Stimulated activated CD4-positive, alpha-beta T cell treated with anti-CD3 and anti-CD28 coated beads, TNF-alpha, amount 100 ng/mL, for 1 hour (primary cell): Measurements from ENCODE around the gene USPL1.
A peak's percentile ranks its signal among the peaks of the same experiment; 100 is the strongest.
"Not testable (repeated sequence)": the region's sequence is repeated elsewhere in the genome, so short reads cannot be mapped to it uniquely, and the experiment has no call there.

Source experiments
- DNase-seq, 3 donors: peaks; one replicate each; pipeline ENCODE4 v3.0.0-alpha.2; 2020; ENCODE audit warnings: low read depth in 3 of 3, low spot score in 1 of 3

Gene USPL1

GRCh38 chr13:30615866-30616541 lies 1.7 kb upstream of the USPL1 start:
- no peak for DNase-seq

GRCh38 chr13:30616927-30617314 lies 799 bp upstream of the USPL1 start:
- peak in 1 of 3 donors; percentile 5 for DNase-seq

GRCh38 chr13:30618186-30618929 lies 638 bp downstream of the USPL1 start:
- no peak for DNase-seq

GRCh38 chr13:30618930-30619279 lies 1.2 kb downstream of the USPL1 start:
- DNase-seq = no peak

GRCh38 chr13:30619731-30620130 lies 2.0 kb downstream of the USPL1 start:
- DNase-seq = no peak

GRCh38 chr13:30620941-30621340 lies 3.2 kb downstream of the USPL1 start:
- no peak for DNase-seq

- no peak for DNase-seq
Measured at GRCh38 chr13:30622551-30622950, 4.8 kb downstream of the USPL1 start.

GRCh38 chr13:30623392-30623791 lies 5.7 kb downstream of the USPL1 start:
- no peak for DNase-seq

- no peak for DNase-seq
Measured at GRCh38 chr13:30624630-30625029, 6.9 kb downstream of the USPL1 start.

GRCh38 chr13:30629527-30629926 lies 11.8 kb downstream of the USPL1 start:
- DNase-seq = no peak

GRCh38 chr13:30633861-30634260 lies 16.1 kb downstream of the USPL1 start:
- DNase-seq = no peak

- no peak for DNase-seq
Measured at GRCh38 chr13:30634838-30635237, 17.1 kb downstream of the USPL1 start.

GRCh38 chr13:30638301-30638700 lies 20.6 kb downstream of the USPL1 start:
- no peak for DNase-seq

- DNase-seq = no peak
Measured at GRCh38 chr13:30639671-30640070, 22.0 kb downstream of the USPL1 start.

GRCh38 chr13:30641173-30641572 lies 23.5 kb downstream of the USPL1 start:
- DNase-seq = not testable (repeated sequence)

- no peak for DNase-seq
Measured at GRCh38 chr13:30645629-30646028, 27.9 kb downstream of the USPL1 start.

GRCh38 chr13:30647420-30647819 lies 29.7 kb downstream of the USPL1 start:
- DNase-seq = no peak

- DNase-seq = no peak
Measured at GRCh38 chr13:30647824-30648521, 30.3 kb downstream of the USPL1 start.

- DNase-seq = no peak
Measured at GRCh38 chr13:30648522-30649012, 30.8 kb downstream of the USPL1 start.

GRCh38 chr13:30651648-30652047 lies 33.9 kb downstream of the USPL1 start:
- DNase-seq = not testable (repeated sequence)

GRCh38 chr13:30652746-30653386 lies 35.1 kb downstream of the USPL1 start:
- no peak for DNase-seq

- no peak for DNase-seq
Measured at GRCh38 chr13:30654430-30654829, 36.7 kb downstream of the USPL1 start.
